Measurements from ENCODE around the gene ZFC3H1. TPM values are rescaled to one million over a fixed set of nuclear protein-coding genes. Genes with fewer than 3 reads are reported as not detected.

ZFC3H1 gene
- polyA plus RNA-seq, 1 experiment, result 12.6 TPM

DNA sequence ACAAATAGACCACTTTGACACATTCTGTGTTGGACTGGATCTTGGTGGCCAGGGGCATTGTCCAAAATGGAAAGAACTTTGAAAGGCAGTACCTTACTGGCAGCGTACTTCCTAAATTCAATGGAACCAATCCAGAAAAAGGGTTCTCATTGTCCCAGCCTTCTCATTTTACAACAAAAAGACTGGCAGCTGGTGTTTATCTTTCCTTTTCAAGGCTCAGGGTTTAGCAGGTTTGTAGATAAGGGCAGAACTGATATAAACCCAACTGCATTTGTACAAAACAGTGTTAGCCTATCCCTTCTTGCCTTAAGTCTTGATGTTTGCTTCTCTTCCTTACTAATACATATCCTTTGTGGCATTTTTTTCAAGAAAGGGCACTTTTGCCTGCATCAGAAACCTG, 8.2 kb upstream of the ZFC3H1 start:
- CTCF ChIA-PET, result no interaction called here

DNA sequence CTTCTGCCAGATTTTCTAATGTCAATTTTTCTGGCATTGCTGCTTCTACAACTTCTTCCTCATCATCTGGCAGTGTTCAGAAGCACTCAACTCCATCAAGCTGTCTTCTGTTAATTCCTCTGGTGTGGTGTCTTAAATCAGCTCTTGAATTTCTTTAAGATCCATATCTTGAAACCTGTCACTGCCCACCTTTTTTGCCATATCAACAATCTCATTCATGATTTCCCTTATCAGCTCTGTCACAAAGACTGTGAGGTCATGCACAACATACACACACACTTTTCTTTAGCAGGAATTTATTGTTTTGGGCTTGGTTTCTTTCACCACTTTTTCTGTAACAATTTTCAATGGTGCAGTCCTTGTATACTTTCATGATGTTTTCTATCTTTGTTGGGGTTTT, 7.7 kb upstream of the ZFC3H1 start:
- POLR2A ChIA-PET, result no interaction called here
- no peak for DNase-seq (ENCODE audit: low read depth)
- H3K27me3 ChIP-seq (ENCODE audit: control insufficient read depth, insufficient read depth, low read length), result no peaks in the 10 kb centered on the region
- H3K36me3 ChIP-seq (ENCODE audit: control insufficient read depth, insufficient read depth, low read length), result no peaks in the 10 kb centered on the region
- CTCF ChIA-PET, result no interaction called here
- no peak for TF ChIP-seq CTCF (IDR thresholded peaks at IDR 0.05; ENCODE audit: insufficient read depth, low read depth, low read length)
- H3K4me3 ChIP-seq (ENCODE audit: low read depth, low read length), result no peak overlapping the region

More for the DNA sequence above, 8.2 kb upstream of the ZFC3H1 start:
- Histone ChIP-seq H3K36me3 (ENCODE audit: control insufficient read depth, insufficient read depth, low read length) (no peaks in the 10 kb centered on the region), H3K4me3 (ENCODE audit: low read depth, low read length) (no peak overlapping the region), H3K27me3 (ENCODE audit: control insufficient read depth, insufficient read depth, low read length) (no peaks in the 10 kb centered on the region)
- no peak for TF ChIP-seq CTCF (IDR thresholded peaks at IDR 0.05; ENCODE audit: insufficient read depth, low read depth, low read length)
- DNase-seq (ENCODE audit: low read depth), result no peak
- POLR2A ChIA-PET, result no interaction called here

GRCh38 chr12:71666259-71666658, 2.6 kb upstream of the ZFC3H1 start:
- Histone ChIP-seq H3K4me3 (ENCODE audit: low read depth, low read length) (no peak overlapping the region), H3K36me3 (ENCODE audit: control insufficient read depth, insufficient read depth, low read length) (no peaks in the 10 kb centered on the region), H3K27me3 (ENCODE audit: control insufficient read depth, insufficient read depth, low read length) (no peaks in the 10 kb centered on the region)
- ChIA-PET POLR2A (no interaction called here), CTCF (no interaction called here)
- DNase-seq (ENCODE audit: low read depth), result no peak
- no peak for TF ChIP-seq CTCF (IDR thresholded peaks at IDR 0.05; ENCODE audit: insufficient read depth, low read depth, low read length)

GRCh38 chr12:71665090-71665463, 1.4 kb upstream of the ZFC3H1 start:
- no peak for DNase-seq (ENCODE audit: low read depth)
- H3K4me3 ChIP-seq (ENCODE audit: low read depth, low read length), result peak overlapping the region; percentile 65
- no peaks in the 10 kb centered on the region for H3K27me3 ChIP-seq (ENCODE audit: control insufficient read depth, insufficient read depth, low read length)
- POLR2A ChIA-PET, result interaction anchor here (1.0 kb wide), 1 partner anchor 89 kb away, joined by 3 read pairs; the partner anchor contains the start of gene RAB21
- CTCF ChIA-PET, result interaction anchor here (1.6 kb wide), 1 partner anchor 12 kb away, joined by 5 read pairs; no protein-coding TSS in a partner anchor
- TF ChIP-seq CTCF (IDR thresholded peaks at IDR 0.05; ENCODE audit: insufficient read depth, low read depth, low read length), result no peak
- H3K36me3 ChIP-seq (ENCODE audit: control insufficient read depth, insufficient read depth, low read length), result no peaks in the 10 kb centered on the region

DNA sequence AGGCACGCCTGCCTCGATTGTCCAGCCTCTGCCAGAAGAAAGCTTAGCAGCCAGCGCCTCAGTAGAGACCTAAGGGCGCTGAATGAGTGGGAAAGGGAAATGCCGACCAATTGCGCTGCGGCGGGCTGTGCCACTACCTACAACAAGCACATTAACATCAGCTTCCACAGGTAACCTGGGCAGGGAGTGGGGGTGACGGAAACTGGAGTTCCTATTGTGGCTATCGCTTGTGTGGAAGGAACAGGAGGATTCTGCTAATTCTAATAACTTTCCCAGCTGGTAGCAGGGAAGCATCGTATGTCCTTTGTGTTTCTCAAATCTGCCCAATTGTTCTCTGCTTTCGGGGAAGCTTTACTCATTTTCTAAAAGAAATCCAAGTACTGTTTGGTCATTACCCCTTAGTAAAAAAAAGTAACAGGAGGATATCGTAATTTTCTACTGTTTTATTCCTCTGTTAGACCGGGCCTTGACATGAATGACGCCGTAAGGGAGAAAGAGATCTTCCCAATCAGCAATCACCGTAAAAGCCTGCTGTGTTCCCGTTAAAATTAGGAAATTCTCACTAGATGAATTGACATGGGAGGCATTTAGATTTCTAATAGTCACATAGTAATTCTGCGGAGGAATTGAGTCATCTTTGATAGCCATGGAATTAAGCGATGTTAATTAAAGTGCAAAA, 902 bp upstream of the ZFC3H1 start:
- DNase-seq (ENCODE audit: low read depth), result no peak
- Histone ChIP-seq H3K27me3 (ENCODE audit: control insufficient read depth, insufficient read depth, low read length) (no peaks in the 10 kb centered on the region), H3K36me3 (ENCODE audit: control insufficient read depth, insufficient read depth, low read length) (no peaks in the 10 kb centered on the region), H3K4me3 (ENCODE audit: low read depth, low read length) (peak overlapping the region; percentile 65)
- ChIA-PET POLR2A (interaction anchor here (1.0 kb wide), 1 partner anchor 90 kb away, joined by 3 read pairs; the partner anchor contains the start of gene RAB21), CTCF (interaction anchor here (0.9 to 2.3 kb wide), 4 partner anchors 13 to 28 kb away, joined by 5 to 7 read pairs (median 6); partner anchors contain the start of gene TMEM19)
- no peak for TF ChIP-seq CTCF (IDR thresholded peaks at IDR 0.05; ENCODE audit: insufficient read depth, low read depth, low read length)
